Activated CD4-positive, alpha-beta T cell treated with anti-CD3 and anti-CD28 coated beads for 36 hours (primary cell): ENCODE measurements around the gene PACS2. TPM values are rescaled to one million over a fixed set of nuclear protein-coding genes. Genes with fewer than 3 reads are reported as not detected.
A peak's percentile ranks its signal among the peaks of the same experiment; 100 is the strongest.

Experiments used
- ATAC-seq: fragments of 200-7000 bp; cut with Tn5 transposase; one replicate; pipeline ENCODE4 v1.10.0; 2021; ENCODE audit warnings: mild to moderate bottlenecking, moderate library complexity
- CTCF ChIA-PET: fragments of 350-600 bp; sonication (Branson Sonifier 250); formaldehyde crosslinking; loops from one replicate; lab custom pipeline; 2021; ENCODE audit warnings: antibody characterized with exemption; lab: Charles Lee
- POLR2A ChIA-PET: fragments of 350-600 bp; sonication (Branson Sonifier 250); formaldehyde crosslinking; loops from one replicate; lab custom pipeline; 2021; ENCODE audit warnings: antibody characterized with exemption, inconsistent platforms; lab: Charles Lee
- DNase-seq: peaks from one replicate; pipeline ENCODE4 v3.0.0-alpha.2; 2020
- H3K27ac Mint-ChIP-seq: one replicate; pipeline ENCODE4 v1.8.0; 2021; ENCODE audit warnings: mixed read lengths
- H3K27me3 Mint-ChIP-seq: one replicate; pipeline ENCODE4 v1.8.0; 2021; ENCODE audit warnings: mixed read lengths
- H3K36me3 Mint-ChIP-seq: one replicate; pipeline ENCODE4 v1.8.0; 2021; ENCODE audit warnings: low read depth, mixed read lengths
- H3K4me1 Mint-ChIP-seq: one replicate; pipeline ENCODE4 v1.8.0; 2021; ENCODE audit warnings: mixed read lengths
- H3K4me3 Mint-ChIP-seq: one replicate; pipeline ENCODE4 v1.8.0; 2021; ENCODE audit warnings: mild to moderate bottlenecking, moderate library complexity, mixed read lengths
- H3K9me3 Mint-ChIP-seq: one replicate; pipeline ENCODE4 v1.8.0; 2021; ENCODE audit warnings: low read depth, mixed read lengths
- intact Hi-C, 2 experiments: fragments of 100-400 bp; cut with DNase I in 1 of 2; cut with micrococcal nuclease in 1 of 2; formaldehyde crosslinking; loops; one replicate each; pipeline versions ENCODE4 v1.14.2 to v1.15.1; 2022 to 2024; cut with DNase I, micrococcal nuclease
- total RNA-seq, 2 experiments: library from RNA; stranded (reverse); gene quantifications; one replicate each; pipeline ENCODE4 v1.2.3, GENCODE V29; 2021

The PACS2 gene
- total RNA-seq, 2 experiments from 2014 or later = 30.6 to 32.9 TPM

GRCh38 chr14:105384605-105385321 lies 70.2 kb downstream of the PACS2 start:
- Mint-ChIP-seq H3K27me3 (no peaks in the 10 kb centered on the region), H3K4me1 (no peaks in the 10 kb centered on the region), H3K27ac (no peak overlapping the region), H3K4me3 (no peak overlapping the region), H3K36me3 (no peaks in the 10 kb centered on the region), H3K9me3 (no peaks in the 10 kb centered on the region)
- POLR2A ChIA-PET = interaction anchor here (0.6 kb wide), 1 partner anchor 17 kb away, joined by 3 read pairs; no protein-coding TSS in a partner anchor
- ATAC-seq (no peak), DNase-seq (no peak)
- intact Hi-C loops = no loop called here
- CTCF ChIA-PET = interaction anchor here (0.6 kb wide), 1 partner anchor 21 kb away, joined by 3 read pairs; no protein-coding TSS in a partner anchor

DNA sequence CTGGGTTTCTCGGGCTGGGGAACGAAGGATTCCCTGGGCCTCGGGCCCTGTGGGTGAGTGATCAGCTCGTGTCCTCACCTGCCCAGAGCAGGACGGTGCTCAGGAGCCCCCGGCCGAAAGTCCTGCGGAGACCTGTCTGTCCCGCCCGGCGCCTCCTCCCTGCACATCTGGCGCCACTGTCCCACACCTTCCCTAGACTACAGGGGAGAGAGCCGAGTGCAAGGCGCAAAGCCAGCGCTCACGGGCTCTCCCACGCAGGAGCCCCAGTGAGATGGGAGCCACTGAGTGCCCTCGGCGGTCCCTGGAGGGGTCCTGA lies 70.7 kb downstream of the PACS2 start:
- intact Hi-C loops = no loop called here
- Mint-ChIP-seq H3K36me3 (no peaks in the 10 kb centered on the region), H3K4me3 (no peak overlapping the region), H3K27me3 (no peaks in the 10 kb centered on the region), H3K27ac (no peak overlapping the region), H3K4me1 (no peaks in the 10 kb centered on the region), H3K9me3 (no peaks in the 10 kb centered on the region)
- DNase-seq (no peak), ATAC-seq (no peak)
- ChIA-PET POLR2A (no interaction called here), CTCF (no interaction called here)

GRCh38 chr14:105385698-105386365 lies 71.3 kb downstream of the PACS2 start:
- intact Hi-C loops = no loop called here
- no peaks in the 10 kb centered on the region for H3K36me3 Mint-ChIP-seq
- no peaks in the 10 kb centered on the region for H3K27me3 Mint-ChIP-seq

GRCh38 chr14:105386581-105387529 lies 72.3 kb downstream of the PACS2 start:
- POLR2A ChIA-PET = no interaction called here

More at GRCh38 chr14:105385698-105386365, 71.3 kb downstream of the PACS2 start:
- DNase-seq (no peak), ATAC-seq (no peak)
- CTCF ChIA-PET = no interaction called here
- Mint-ChIP-seq H3K27ac (no peak overlapping the region), H3K9me3 (no peaks in the 10 kb centered on the region), H3K4me1 (no peaks in the 10 kb centered on the region), H3K4me3 (no peak overlapping the region)
- POLR2A ChIA-PET = no interaction called here

GRCh38 chr14:105387530-105387922 lies 73.0 kb downstream of the PACS2 start:
- DNase-seq (no peak), ATAC-seq (no peak)
- Mint-ChIP-seq H3K4me3 (no peak overlapping the region), H3K4me1 (no peaks in the 10 kb centered on the region), H3K27ac (no peak overlapping the region), H3K9me3 (no peaks in the 10 kb centered on the region), H3K36me3 (no peaks in the 10 kb centered on the region), H3K27me3 (no peaks in the 10 kb centered on the region)
- intact Hi-C loops = no loop called here
- ChIA-PET POLR2A (no interaction called here), CTCF (interaction anchor here (0.6 kb wide), 1 partner anchor 1143 kb away, joined by 3 read pairs; no protein-coding TSS in a partner anchor)

More at GRCh38 chr14:105386581-105387529, 72.3 kb downstream of the PACS2 start:
- DNase-seq (no peak), ATAC-seq (no peak)
- Mint-ChIP-seq H3K36me3 (no peaks in the 10 kb centered on the region), H3K4me3 (no peak overlapping the region), H3K4me1 (no peaks in the 10 kb centered on the region), H3K9me3 (no peaks in the 10 kb centered on the region), H3K27me3 (no peaks in the 10 kb centered on the region), H3K27ac (no peak overlapping the region)
- intact Hi-C loops = no loop called here
- CTCF ChIA-PET = interaction anchor here (0.6 kb wide), 1 partner anchor 1144 kb away, joined by 3 read pairs; no protein-coding TSS in a partner anchor

GRCh38 chr14:105388110-105388951 lies 73.8 kb downstream of the PACS2 start:
- ATAC-seq = no peak
- Mint-ChIP-seq H3K36me3 (no peaks in the 10 kb centered on the region), H3K4me1 (no peaks in the 10 kb centered on the region), H3K9me3 (no peaks in the 10 kb centered on the region), H3K27me3 (no peaks in the 10 kb centered on the region), H3K4me3 (no peak overlapping the region), H3K27ac (no peak overlapping the region)
- CTCF ChIA-PET = interaction anchor here (1.0 kb wide), 1 partner anchor 18 kb away, joined by 5 read pairs; no protein-coding TSS in a partner anchor
- no peak for DNase-seq
- POLR2A ChIA-PET = no interaction called here
- intact Hi-C loops = no loop called here

DNA sequence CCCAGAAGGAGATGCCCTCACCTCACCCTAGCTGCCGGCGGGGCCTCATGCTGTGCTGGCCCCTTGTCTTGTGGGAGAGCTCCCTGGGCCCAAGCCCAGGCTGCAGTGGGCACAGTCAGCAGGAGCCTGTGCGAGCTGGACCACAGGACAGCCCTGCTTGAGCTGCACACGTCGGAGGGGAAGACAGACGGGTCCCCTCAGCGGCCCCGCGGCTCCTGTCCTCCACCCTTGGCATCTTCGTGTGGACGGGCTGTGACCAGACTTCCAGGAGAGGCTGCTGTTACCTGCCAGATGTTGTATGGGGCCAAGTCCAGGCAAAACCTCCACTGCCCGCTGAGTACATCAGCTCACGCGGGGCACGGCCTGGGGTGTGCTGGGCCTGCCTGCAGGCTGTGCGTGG lies 74.4 kb downstream of the PACS2 start:
- Mint-ChIP-seq H3K27ac (no peak overlapping the region), H3K4me3 (no peak overlapping the region), H3K27me3 (no peaks in the 10 kb centered on the region), H3K36me3 (no peaks in the 10 kb centered on the region), H3K9me3 (no peaks in the 10 kb centered on the region), H3K4me1 (no peaks in the 10 kb centered on the region)
- ChIA-PET POLR2A (no interaction called here), CTCF (interaction anchor here (1.0 kb wide), 1 partner anchor 19 kb away, joined by 5 read pairs; no protein-coding TSS in a partner anchor)
- ATAC-seq = no peak
- no peak for DNase-seq
- intact Hi-C loops = no loop called here

GRCh38 chr14:105389534-105389933 lies 75.0 kb downstream of the PACS2 start:
- ATAC-seq (no peak), DNase-seq (no peak)
- no peaks in the 10 kb centered on the region for H3K36me3 Mint-ChIP-seq
- H3K9me3 Mint-ChIP-seq = no peaks in the 10 kb centered on the region
- H3K27me3 Mint-ChIP-seq = no peaks in the 10 kb centered on the region
- POLR2A ChIA-PET = no interaction called here
- CTCF ChIA-PET = interaction anchor here (0.6 to 1.8 kb wide), 6 partner anchors 18 to 140 kb away, joined by 3 to 5 read pairs (median 4); no protein-coding TSS in a partner anchor
- no peak overlapping the region for H3K27ac Mint-ChIP-seq
- intact Hi-C loops = no loop called here
- no peak overlapping the region for H3K4me3 Mint-ChIP-seq
- H3K4me1 Mint-ChIP-seq = no peaks in the 10 kb centered on the region

DNA sequence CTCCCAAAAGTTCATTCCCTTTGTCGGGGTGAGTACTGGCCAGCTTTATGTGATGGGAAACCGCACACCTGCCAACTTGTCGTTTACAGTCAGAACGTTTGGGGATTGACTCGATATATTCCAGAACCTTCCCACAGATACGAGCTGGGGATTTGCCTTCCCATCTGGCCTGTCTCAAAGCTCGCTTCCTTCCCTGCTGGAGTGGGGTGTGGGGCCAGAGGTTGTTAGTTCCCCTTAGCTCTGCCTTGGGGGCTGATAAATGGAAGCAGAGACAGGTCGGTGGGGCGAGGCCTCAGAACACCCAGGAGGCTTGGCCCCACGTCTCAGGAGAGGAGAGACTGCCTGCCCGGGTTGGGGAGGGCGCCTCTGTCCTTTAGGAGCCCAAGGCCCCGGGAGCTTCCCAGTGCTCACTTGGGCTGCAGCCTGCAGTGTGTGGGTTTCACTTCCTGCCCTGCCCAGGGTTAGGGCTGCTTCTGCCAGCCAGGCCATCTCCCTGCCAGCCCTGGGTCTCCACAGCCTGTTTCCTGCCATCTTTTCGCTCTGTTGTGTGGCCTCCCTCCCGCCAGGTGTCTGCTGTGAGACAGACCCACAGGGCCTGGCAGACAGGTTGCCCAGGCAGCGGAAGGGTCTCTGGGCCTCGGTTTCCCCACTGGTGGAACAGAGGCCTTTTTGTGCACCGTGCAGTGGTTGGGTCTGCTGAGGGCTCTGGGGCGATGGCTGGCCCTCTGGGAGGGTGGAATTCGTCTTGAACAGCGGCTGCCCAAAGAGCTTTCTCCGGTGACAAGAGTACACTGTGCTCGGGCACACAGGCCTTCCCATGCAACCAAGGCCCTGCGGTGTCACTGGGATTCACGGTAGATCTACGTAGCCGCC lies 75.7 kb downstream of the PACS2 start:
- Mint-ChIP-seq H3K9me3 (no peaks in the 10 kb centered on the region), H3K4me3 (no peak overlapping the region), H3K27ac (no peak overlapping the region), H3K36me3 (no peaks in the 10 kb centered on the region), H3K4me1 (no peaks in the 10 kb centered on the region), H3K27me3 (no peaks in the 10 kb centered on the region)
- no peak for DNase-seq
- ChIA-PET CTCF (interaction anchor here (0.6 to 1.8 kb wide), 7 partner anchors 19 to 527 kb away, joined by 3 to 4 read pairs (median 3); no protein-coding TSS in a partner anchor), POLR2A (no interaction called here)
- intact Hi-C loops = no loop called here
- ATAC-seq = peak; percentile 44
